ENCODE data around the gene SPECC1L. TPM values are rescaled to one million over a fixed set of nuclear protein-coding genes. Genes with fewer than 3 reads are reported as not detected.

SPECC1L gene
- total RNA-seq, 1 experiment from 2014 or later = 40.8 TPM

DNA sequence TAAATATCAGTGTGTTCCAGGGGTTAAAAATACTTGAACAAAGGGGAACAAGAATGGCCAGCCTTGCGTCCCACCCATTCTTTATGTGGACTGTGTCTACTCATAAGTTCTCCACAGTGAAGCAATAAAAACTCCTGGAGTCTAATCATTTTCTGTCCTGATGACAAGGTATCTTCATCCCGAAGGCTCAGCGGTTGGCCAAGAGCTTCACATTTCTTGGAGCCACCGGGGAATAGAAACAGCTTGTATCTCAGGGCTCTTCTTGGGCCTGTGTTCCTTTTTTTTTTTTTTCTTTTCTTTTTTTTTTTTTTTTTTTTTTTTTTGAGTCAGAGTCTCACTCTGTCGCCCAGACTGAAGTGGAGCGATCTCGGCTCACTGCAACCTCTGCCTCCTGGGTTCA, 119.9 kb downstream of the SPECC1L start:
- BruUV-seq (replicated peaks) = no TSS peak
- RAD21 ChIA-PET (ENCODE audit: low non-redundant PET in 1 of 2, low total read pairs in 2 of 2, uncharacterized antibody in 2 of 2, unreplicated experiment in 2 of 2) = no interaction called here
- intact Hi-C loops (cut with micrococcal nuclease) = no loop called here

DNA sequence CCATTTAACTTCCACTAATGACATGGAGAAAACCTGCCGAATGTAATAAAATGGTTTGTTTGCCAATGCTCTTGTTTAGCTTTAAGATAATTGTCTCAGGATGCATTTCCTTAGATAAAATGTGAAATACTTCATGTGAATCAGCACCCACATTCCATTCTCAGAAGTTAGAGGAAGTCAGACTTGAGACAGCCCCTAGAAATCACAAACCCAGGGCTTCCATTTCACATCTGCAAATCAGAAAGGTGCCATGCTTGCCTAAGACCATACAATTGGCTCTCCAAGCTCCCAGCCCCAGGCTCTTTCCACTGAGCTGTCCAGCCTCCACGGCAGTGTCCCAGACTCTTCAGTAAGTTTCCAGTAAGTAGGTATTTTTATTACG, 121.2 kb downstream of the SPECC1L start:
- no peak overlapping the region for H3K9ac ChIP-seq (ENCODE audit: low read length)
- ChIA-PET CTCF (no interaction called here), RAD21 (ENCODE audit: low non-redundant PET in 1 of 2, low total read pairs in 2 of 2, uncharacterized antibody in 2 of 2, unreplicated experiment in 2 of 2) (no interaction called here), POLR2A (no interaction called here)
- no peak overlapping the region for H3K4me2 ChIP-seq (ENCODE audit: low read length)
- peaks cover 3% of the 10 kb centered on the region in 2 experiments; a peak in 1 of 4 replicates for H3K36me3 ChIP-seq (ENCODE audit: control insufficient read depth in 1 of 2, insufficient read depth in 2 of 2, low read length in 2 of 2)
- no TSS peak for BruUV-seq (replicated peaks)
- no peaks in the 10 kb centered on the region for H3K79me2 ChIP-seq (ENCODE audit: insufficient read depth, low read length)
- no peak overlapping the region for H2AFZ ChIP-seq (ENCODE audit: low read depth, low read length, poor library complexity, severe bottlenecking)
- ATAC-seq (no peak), DNase-seq (ENCODE audit: low read depth, low spot score) (no peak)
- H3K27ac ChIP-seq (ENCODE audit: low read depth, low read length) = no peak overlapping the region
- H3K27me3 ChIP-seq (ENCODE audit: insufficient read depth, low read length) = no peaks in the 10 kb centered on the region
- intact Hi-C loops (cut with micrococcal nuclease) = no loop called here
- H3K4me3 ChIP-seq (replicated peaks in 1 of 2; ENCODE audit: low read depth in 1 of 2, low read length in 2 of 2) = no peak overlapping the region
- H3K4me1 ChIP-seq (ENCODE audit: control insufficient read depth in 1 of 2, insufficient read depth in 2 of 2, low read length in 2 of 2) = no peaks in the 10 kb centered on the region
- no peaks in the 10 kb centered on the region for H3K9me3 ChIP-seq (ENCODE audit: control insufficient read depth in 1 of 2, insufficient read depth in 1 of 2, low read depth in 1 of 2, low read length in 2 of 2)
- no peaks in the 10 kb centered on the region for H3K9me2 ChIP-seq (ENCODE audit: insufficient read depth)
- H4K20me1 ChIP-seq (ENCODE audit: insufficient read depth) = no peaks in the 10 kb centered on the region
- TF ChIP-seq ZFX (IDR thresholded peaks at IDR 0.05) (no peak), POLR2A (IDR thresholded peaks at IDR 0.05; ENCODE audit: borderline replicate concordance, extremely low read depth, insufficient read depth, insufficient read length) (no peak), SIN3A (IDR thresholded peaks at IDR 0.05; ENCODE audit: low read depth) (no peak), JUND (IDR thresholded peaks at IDR 0.05) (no peak), SRF (IDR thresholded peaks at IDR 0.05; ENCODE audit: low read depth) (no peak), EZH2phosphoT487 (IDR thresholded peaks at IDR 0.05; ENCODE audit: borderline replicate concordance) (no peak), FOSL1 (IDR thresholded peaks at IDR 0.05; ENCODE audit: low read depth) (no peak), EGR1 (IDR thresholded peaks at IDR 0.05; ENCODE audit: low read depth) (no peak), ELF1 (IDR thresholded peaks at IDR 0.05; ENCODE audit: borderline replicate concordance, low read depth) (no peak), TCF7L2 (IDR thresholded peaks at IDR 0.05; ENCODE audit: borderline replicate concordance, extremely low read depth, insufficient read depth, insufficient read length) (no peak)
- TF ChIP-seq, protein P1, sequence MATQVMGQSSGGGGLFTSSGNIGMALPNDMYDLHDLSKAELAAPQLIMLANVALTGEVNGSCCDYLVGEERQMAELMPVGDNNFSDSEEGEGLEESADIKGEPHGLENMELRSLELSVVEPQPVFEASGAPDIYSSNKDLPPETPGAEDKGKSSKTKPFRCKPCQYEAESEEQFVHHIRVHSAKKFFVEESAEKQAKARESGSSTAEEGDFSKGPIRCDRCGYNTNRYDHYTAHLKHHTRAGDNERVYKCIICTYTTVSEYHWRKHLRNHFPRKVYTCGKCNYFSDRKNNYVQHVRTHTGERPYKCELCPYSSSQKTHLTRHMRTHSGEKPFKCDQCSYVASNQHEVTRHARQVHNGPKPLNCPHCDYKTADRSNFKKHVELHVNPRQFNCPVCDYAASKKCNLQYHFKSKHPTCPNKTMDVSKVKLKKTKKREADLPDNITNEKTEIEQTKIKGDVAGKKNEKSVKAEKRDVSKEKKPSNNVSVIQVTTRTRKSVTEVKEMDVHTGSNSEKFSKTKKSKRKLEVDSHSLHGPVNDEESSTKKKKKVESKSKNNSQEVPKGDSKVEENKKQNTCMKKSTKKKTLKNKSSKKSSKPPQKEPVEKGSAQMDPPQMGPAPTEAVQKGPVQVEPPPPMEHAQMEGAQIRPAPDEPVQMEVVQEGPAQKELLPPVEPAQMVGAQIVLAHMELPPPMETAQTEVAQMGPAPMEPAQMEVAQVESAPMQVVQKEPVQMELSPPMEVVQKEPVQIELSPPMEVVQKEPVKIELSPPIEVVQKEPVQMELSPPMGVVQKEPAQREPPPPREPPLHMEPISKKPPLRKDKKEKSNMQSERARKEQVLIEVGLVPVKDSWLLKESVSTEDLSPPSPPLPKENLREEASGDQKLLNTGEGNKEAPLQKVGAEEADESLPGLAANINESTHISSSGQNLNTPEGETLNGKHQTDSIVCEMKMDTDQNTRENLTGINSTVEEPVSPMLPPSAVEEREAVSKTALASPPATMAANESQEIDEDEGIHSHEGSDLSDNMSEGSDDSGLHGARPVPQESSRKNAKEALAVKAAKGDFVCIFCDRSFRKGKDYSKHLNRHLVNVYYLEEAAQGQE (IDR thresholded peaks at IDR 0.05; ENCODE audit: low read depth) = no peak
- TF ChIP-seq, protein P2, sequence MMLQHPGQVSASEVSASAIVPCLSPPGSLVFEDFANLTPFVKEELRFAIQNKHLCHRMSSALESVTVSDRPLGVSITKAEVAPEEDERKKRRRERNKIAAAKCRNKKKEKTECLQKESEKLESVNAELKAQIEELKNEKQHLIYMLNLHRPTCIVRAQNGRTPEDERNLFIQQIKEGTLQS (IDR thresholded peaks at IDR 0.05) = no peak
- TF ChIP-seq, protein P3, sequence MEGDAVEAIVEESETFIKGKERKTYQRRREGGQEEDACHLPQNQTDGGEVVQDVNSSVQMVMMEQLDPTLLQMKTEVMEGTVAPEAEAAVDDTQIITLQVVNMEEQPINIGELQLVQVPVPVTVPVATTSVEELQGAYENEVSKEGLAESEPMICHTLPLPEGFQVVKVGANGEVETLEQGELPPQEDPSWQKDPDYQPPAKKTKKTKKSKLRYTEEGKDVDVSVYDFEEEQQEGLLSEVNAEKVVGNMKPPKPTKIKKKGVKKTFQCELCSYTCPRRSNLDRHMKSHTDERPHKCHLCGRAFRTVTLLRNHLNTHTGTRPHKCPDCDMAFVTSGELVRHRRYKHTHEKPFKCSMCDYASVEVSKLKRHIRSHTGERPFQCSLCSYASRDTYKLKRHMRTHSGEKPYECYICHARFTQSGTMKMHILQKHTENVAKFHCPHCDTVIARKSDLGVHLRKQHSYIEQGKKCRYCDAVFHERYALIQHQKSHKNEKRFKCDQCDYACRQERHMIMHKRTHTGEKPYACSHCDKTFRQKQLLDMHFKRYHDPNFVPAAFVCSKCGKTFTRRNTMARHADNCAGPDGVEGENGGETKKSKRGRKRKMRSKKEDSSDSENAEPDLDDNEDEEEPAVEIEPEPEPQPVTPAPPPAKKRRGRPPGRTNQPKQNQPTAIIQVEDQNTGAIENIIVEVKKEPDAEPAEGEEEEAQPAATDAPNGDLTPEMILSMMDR (IDR thresholded peaks at IDR 0.05 in 2 of 3, conservative IDR thresholded peaks at IDR 0.05 in 1 of 3; ENCODE audit: borderline replicate concordance in 1 of 3, insufficient read depth in 1 of 3, low read depth in 2 of 3, low read length in 2 of 3) = no peak
- TF ChIP-seq, protein P4, sequence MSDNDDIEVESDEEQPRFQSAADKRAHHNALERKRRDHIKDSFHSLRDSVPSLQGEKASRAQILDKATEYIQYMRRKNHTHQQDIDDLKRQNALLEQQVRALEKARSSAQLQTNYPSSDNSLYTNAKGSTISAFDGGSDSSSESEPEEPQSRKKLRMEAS (IDR thresholded peaks at IDR 0.05) = no peak

More for the DNA sequence above, 119.9 kb downstream of the SPECC1L start:
- no peak overlapping the region for H3K4me2 ChIP-seq (ENCODE audit: low read length)
- ATAC-seq = no peak
- no peaks in the 10 kb centered on the region for H3K27me3 ChIP-seq (ENCODE audit: insufficient read depth, low read length)
- TF ChIP-seq TCF7L2 (IDR thresholded peaks at IDR 0.05; ENCODE audit: borderline replicate concordance, extremely low read depth, insufficient read depth, insufficient read length) (no peak), ZNF274 (IDR thresholded peaks at IDR 0.05; ENCODE audit: low read depth, low read length) (no peak), CBX3 (IDR thresholded peaks at IDR 0.05; ENCODE audit: low read depth) (no peak), SIN3A (IDR thresholded peaks at IDR 0.05; ENCODE audit: low read depth) (no peak)
- no peaks in the 10 kb centered on the region for H3K79me2 ChIP-seq (ENCODE audit: insufficient read depth, low read length)
- POLR2A ChIA-PET = no interaction called here
- no peaks in the 10 kb centered on the region; a peak in 2 of 4 replicates for H3K36me3 ChIP-seq (ENCODE audit: control insufficient read depth in 1 of 2, insufficient read depth in 2 of 2, low read length in 2 of 2)
- no peak for DNase-seq (ENCODE audit: low read depth, low spot score)
- no peak overlapping the region for H2AFZ ChIP-seq (ENCODE audit: low read depth, low read length, poor library complexity, severe bottlenecking)
- H4K20me1 ChIP-seq (ENCODE audit: insufficient read depth) = no peaks in the 10 kb centered on the region
- no peaks in the 10 kb centered on the region for H3K4me1 ChIP-seq (ENCODE audit: control insufficient read depth in 1 of 2, insufficient read depth in 2 of 2, low read length in 2 of 2)
- CTCF ChIA-PET = interaction anchor here (0.6 kb wide), 1 partner anchor 988 kb away, joined by 3 read pairs; no protein-coding TSS in a partner anchor
- no peak overlapping the region for H3K9ac ChIP-seq (ENCODE audit: low read length)
- no peaks in the 10 kb centered on the region for H3K9me3 ChIP-seq (ENCODE audit: control insufficient read depth in 1 of 2, insufficient read depth in 1 of 2, low read depth in 1 of 2, low read length in 2 of 2)
- no peaks in the 10 kb centered on the region for H3K9me2 ChIP-seq (ENCODE audit: insufficient read depth)
- H3K27ac ChIP-seq (ENCODE audit: low read depth, low read length) = no peak overlapping the region
- H3K4me3 ChIP-seq (replicated peaks in 1 of 2; ENCODE audit: low read depth in 1 of 2, low read length in 2 of 2) = no peak overlapping the region
